Suprapubic skin (tissue), 4 donors: ENCODE data around the gene SPATA3. TPM values are rescaled to one million over a fixed set of nuclear protein-coding genes. Genes with fewer than 3 reads are reported as not detected.

Experiments
- DNase-seq, 2 donors: peaks; one replicate each; pipeline ENCODE4 v3.0.0-alpha.2; 2019; ENCODE audit warnings: low spot score in 2 of 2
- H3K27ac ChIP-seq: fragments of 200-600 bp; sonication (generic); one replicate; pipeline ENCODE4 v1.5.1; 2019
- H3K27me3 ChIP-seq: fragments of 200-600 bp; sonication (generic); one replicate; pipeline ENCODE4 v1.5.1; 2019
- H3K36me3 ChIP-seq: fragments of 200-600 bp; sonication (generic); one replicate; pipeline ENCODE4 v1.5.1; 2019
- H3K4me1 ChIP-seq: fragments of 200-600 bp; sonication (generic); one replicate; pipeline ENCODE4 v1.5.1; 2019
- H3K4me3 ChIP-seq: fragments of 200-600 bp; sonication (generic); one replicate; pipeline ENCODE4 v1.5.1; 2019; ENCODE audit warnings: mild to moderate bottlenecking
- H3K9me3 ChIP-seq: fragments of 200-600 bp; sonication (generic); one replicate; pipeline ENCODE4 v1.5.1; 2019
- CTCF ChIP-seq, 2 donors: fragments of 200-600 bp in 1 of 2; fragments of 450-650 bp in 1 of 2; sonication (generic) in 1 of 2; IDR thresholded peaks; one replicate each; pipeline ENCODE4 v1.5.1; 2016 to 2019; ENCODE audit warnings: antibody characterized with exemption in 2 of 2, mild to moderate bottlenecking in 1 of 2, moderate library complexity in 1 of 2
- EP300 ChIP-seq: sonication (generic); formaldehyde crosslinking; IDR thresholded peaks from one replicate; pipeline ENCODE4 v1.6.1; 2017; ENCODE audit warnings: antibody characterized with exemption
- POLR2A ChIP-seq, 2 donors: fragments of 450-650 bp; IDR thresholded peaks; one replicate each; pipeline ENCODE4 v1.6.1; 2017; ENCODE audit warnings: antibody characterized with exemption in 2 of 2, mild to moderate bottlenecking in 2 of 2, moderate library complexity in 2 of 2
- POLR2AphosphoS5 ChIP-seq, 3 donors: sonication (generic); formaldehyde crosslinking; IDR thresholded peaks; one replicate each; pipeline ENCODE4 v1.6.1; 2017; ENCODE audit warnings: antibody characterized with exemption in 3 of 3
- WGBS: methylation state at CpG from one replicate; pipeline ENCODE4 v1.1.5; 2018; 5-methylcytosine and 5-hydroxymethylcytosine counted together
- total RNA-seq, 4 donors: library from RNA; depleted of rRNA; stranded (reverse); fragments of >200 nt; gene quantifications; one replicate each; pipeline ENCODE4 v1.1.0, GENCODE V29; 2016

The SPATA3 gene
- total RNA-seq, 4 donors from 2014 or later: not detected

DNA sequence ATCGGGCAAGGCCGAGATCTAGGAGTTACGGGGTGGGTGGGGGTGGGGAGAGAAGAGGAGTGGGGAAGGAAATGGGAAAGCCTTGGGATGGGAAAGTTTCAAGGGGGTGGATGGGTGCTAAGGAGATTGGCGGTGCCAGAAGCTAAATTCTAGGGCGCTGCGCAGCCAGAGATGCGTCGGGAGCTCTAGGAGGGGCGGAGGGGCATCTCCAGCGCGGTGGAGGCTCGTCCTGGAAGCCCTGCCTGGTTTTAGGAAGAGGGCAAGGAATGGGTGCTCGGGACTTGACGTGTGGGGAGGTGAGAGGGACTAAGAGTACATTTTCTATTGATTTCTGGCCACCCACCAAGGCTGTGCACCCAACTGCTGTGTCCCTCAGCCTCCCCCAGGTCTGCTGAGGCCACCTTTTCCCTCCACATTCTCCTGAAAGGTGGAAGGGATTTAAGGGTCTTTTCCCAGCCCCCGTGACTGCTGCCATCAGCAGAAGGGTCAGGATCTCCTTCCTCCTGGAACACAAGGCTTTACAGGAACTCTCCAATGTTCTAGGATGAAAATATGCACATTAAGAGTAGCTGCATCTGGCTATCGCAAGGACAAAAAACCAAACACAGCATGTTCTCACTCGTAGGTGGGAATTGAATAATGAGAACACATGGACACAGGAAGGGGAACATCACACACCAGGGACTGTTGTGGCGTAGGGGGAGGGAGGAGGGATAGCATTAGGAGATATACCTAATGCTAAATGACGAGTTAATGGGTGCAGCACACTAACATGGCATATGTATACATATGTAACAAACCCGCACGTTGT is 42.8 kb downstream of the SPATA3 start:
- no peak for DNase-seq
- peaks cover 13% of the 10 kb centered on the region for H3K4me1 ChIP-seq
- H3K27ac ChIP-seq: no peak overlapping the region
- H3K27me3 ChIP-seq: peaks cover 60% of the 10 kb centered on the region
- TF ChIP-seq EP300 (no peak), POLR2A (IDR thresholded peaks at IDR 0.05) (no peak), CTCF (IDR thresholded peaks at IDR 0.05) (no peak), POLR2AphosphoS5 (IDR thresholded peaks at IDR 0.05) (no peak)
- 19% methylated on average over 21 of the region's 21 CpGs for WGBS
- H3K4me3 ChIP-seq: peak overlapping the region; percentile 43
- H3K9me3 ChIP-seq: no peaks in the 10 kb centered on the region
- no peaks in the 10 kb centered on the region for H3K36me3 ChIP-seq

DNA sequence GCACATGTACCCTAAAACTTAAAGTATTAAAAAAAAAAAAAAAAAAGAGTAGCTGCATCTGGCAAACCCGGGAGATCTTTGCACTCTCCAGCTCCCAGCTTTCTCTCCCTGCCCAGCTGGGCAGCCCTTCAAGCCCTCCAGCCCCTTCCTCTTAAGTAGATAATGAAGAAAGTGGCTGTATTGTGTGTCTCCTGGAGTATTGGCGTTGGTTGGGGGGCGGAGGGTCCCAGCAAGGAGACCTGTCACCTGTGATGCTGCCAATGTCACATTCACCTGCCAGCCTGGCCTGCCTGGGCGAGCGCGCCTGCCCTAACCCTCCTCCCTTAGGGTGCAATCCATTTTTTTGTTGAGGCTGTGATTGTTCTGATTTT is 43.4 kb downstream of the SPATA3 start:
- Histone ChIP-seq H3K36me3 (no peaks in the 10 kb centered on the region), H3K27me3 (peaks cover 60% of the 10 kb centered on the region), H3K9me3 (no peaks in the 10 kb centered on the region), H3K4me1 (peaks cover 13% of the 10 kb centered on the region), H3K4me3 (no peak overlapping the region), H3K27ac (no peak overlapping the region)
- TF ChIP-seq POLR2A (IDR thresholded peaks at IDR 0.05) (no peak), CTCF (IDR thresholded peaks at IDR 0.05) (no peak), EP300 (no peak), POLR2AphosphoS5 (IDR thresholded peaks at IDR 0.05) (no peak)
- 75% methylated on average over 6 of the region's 6 CpGs for WGBS
- no peak for DNase-seq

DNA sequence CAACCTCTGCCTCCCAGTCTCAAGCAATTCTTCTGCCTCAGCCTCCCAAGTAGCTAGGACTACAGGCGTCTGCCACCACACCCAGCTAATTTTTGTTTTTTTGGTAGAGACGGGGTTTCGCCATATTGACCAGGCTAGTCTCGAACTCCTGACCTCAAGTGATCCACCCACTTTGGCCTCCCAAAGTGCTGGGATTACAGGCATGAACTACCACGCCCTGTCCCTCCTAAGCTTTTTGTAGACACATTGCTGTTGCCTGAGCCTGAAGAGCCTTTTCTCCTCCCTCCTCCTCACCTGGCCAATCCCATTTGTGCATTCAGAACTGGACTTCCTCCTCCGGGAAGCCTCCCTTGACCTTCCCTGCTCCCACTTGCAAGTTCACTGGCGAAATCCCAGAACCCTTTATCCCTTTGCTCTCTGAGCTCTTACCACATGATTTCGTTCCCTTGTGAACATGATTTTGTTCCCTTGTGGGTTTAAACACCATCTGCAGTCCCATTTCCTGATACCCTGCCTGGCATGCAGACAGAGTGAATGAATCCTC is 44.0 kb downstream of the SPATA3 start:
- no peak for DNase-seq
- 85% methylated on average over 8 of the region's 8 CpGs for WGBS
- no peak overlapping the region for H3K4me3 ChIP-seq
- H3K27me3 ChIP-seq: peaks cover 60% of the 10 kb centered on the region
- TF ChIP-seq POLR2AphosphoS5 (IDR thresholded peaks at IDR 0.05) (no peak), CTCF (IDR thresholded peaks at IDR 0.05) (no peak), EP300 (no peak), POLR2A (IDR thresholded peaks at IDR 0.05) (no peak)
- H3K4me1 ChIP-seq: peaks cover 13% of the 10 kb centered on the region
- no peaks in the 10 kb centered on the region for H3K9me3 ChIP-seq
- no peak overlapping the region for H3K27ac ChIP-seq
- H3K36me3 ChIP-seq: no peaks in the 10 kb centered on the region

DNA sequence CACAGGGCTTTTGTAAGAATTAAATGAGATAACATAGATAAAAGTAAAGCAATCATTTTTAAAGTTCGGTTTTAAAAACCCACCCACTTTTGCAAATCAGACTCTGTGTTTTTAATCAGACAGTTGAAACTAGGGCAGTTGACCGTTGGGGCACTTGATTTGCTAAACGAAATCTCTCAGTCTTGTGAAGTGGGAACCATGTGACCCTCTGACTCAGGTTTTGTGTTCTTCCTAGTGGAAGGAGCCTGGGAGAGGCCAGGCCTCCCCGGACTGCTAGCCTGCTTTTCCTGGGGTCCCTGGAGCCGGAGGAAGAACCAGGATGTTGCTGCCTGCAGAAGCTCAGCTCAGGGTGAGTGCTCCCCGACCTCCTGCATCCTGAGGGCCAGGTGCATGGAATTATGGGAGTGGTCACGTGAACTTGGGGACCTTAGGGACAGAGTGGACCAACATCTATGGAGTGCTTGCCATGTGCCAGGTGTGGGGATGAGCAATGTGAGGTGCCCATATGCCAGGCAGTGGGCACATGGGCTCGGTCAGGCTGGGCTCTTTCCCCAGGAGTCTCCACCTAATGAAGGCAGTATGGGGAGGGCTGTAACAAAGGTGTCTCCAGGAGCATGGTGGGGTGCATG is 45.3 kb downstream of the SPATA3 start:
- no peak for DNase-seq
- TF ChIP-seq EP300: no peak
- TF ChIP-seq POLR2A (IDR thresholded peaks at IDR 0.05): no peak
- TF ChIP-seq POLR2AphosphoS5 (IDR thresholded peaks at IDR 0.05): no peak
- no peak for TF ChIP-seq CTCF (IDR thresholded peaks at IDR 0.05)
- WGBS: 68% methylated on average over 8 of the region's 8 CpGs
- Histone ChIP-seq H3K4me1 (peaks cover 13% of the 10 kb centered on the region), H3K27me3 (peaks cover 52% of the 10 kb centered on the region), H3K36me3 (no peaks in the 10 kb centered on the region), H3K27ac (no peak overlapping the region), H3K9me3 (no peaks in the 10 kb centered on the region), H3K4me3 (no peak overlapping the region)

DNA sequence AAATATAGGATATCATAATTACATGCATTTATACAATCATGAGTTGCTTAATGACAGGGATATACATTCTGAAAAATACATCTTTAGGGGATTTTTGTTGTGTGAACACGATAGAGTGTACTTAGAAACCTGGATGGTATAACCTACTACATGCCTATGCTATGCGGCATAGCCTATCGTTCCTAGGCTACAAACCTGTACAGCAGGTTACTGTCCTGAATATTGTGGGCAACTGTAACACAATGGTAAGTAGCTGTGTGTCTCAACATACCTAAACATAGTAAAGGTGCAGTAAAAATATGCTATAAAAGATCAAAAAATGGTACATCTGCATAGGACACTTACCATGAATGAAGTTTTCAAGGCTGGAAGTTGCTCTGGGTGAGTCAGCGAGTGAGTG is 47.9 kb downstream of the SPATA3 start:
- Histone ChIP-seq H3K27me3 (peaks cover 33% of the 10 kb centered on the region), H3K4me1 (no peaks in the 10 kb centered on the region), H3K36me3 (no peaks in the 10 kb centered on the region), H3K9me3 (no peaks in the 10 kb centered on the region), H3K27ac (no peak overlapping the region), H3K4me3 (no peak overlapping the region)
- TF ChIP-seq EP300 (no peak), CTCF (IDR thresholded peaks at IDR 0.05) (no peak), POLR2A (IDR thresholded peaks at IDR 0.05) (no peak), POLR2AphosphoS5 (IDR thresholded peaks at IDR 0.05) (no peak)
- WGBS: 78% methylated on average over 4 of the region's 4 CpGs
- no peak for DNase-seq
